Heart left ventricle (tissue), 13 donors: ENCODE measurements around the gene FILIP1.

Experiments used
- POLR2A ChIP-seq, 2 donors: fragments of 450-650 bp; IDR thresholded peaks; one replicate each; pipeline ENCODE4 v1.6.1; 2017; ENCODE audit warnings: antibody characterized with exemption in 2 of 2, mild to moderate bottlenecking in 2 of 2, moderate library complexity in 2 of 2
- TF ChIP-seq, protein P1 (sequence below), 12 donors: fragments of 200-600 bp; sonication (generic) in 4 of 12; IDR thresholded peaks; one replicate each; pipeline versions ENCODE4 v1.5.0 to v1.8.0; 2018 to 2022; ENCODE audit warnings: antibody characterized with exemption in 12 of 12, mild to moderate bottlenecking in 5 of 12
- donor health status: ischemic (EF 13 %, LVEDD 7.1; RV severe dilation, severe dysfunction).
- donor health status: DM: no; HTN: yes; CAD: no.
- donor health status: DM: no; HTN: no; CAD: no.
- donor health status: ischemic (EF 25% LVEDD 6.9; RV normal size, moderate dysfunction).
- donor health status: ischemic (EF 25% LVEDD 5.7; RV mildly dilated, moderate dysfunction).
- donor health status: ischemic (EF 35%, LVEDD 5.7; RV mildly dilated, moderate dysfunction).
- donor health status: nonischemic (EF 11% LVEDD 7.7; RV severe dilation, severe dysfunction).
- donor health status: DM: yes; HTN: yes; CAD: no.
- donor health status: PGD.
- donor health status: ischemic (EF 29% LVEDD 5.4; RV normal size, mild dysfunction).
- donor health status: nonischemic (EF 23%, LVEDD 6.1; RV moderate dilation, normal function).

DNA sequence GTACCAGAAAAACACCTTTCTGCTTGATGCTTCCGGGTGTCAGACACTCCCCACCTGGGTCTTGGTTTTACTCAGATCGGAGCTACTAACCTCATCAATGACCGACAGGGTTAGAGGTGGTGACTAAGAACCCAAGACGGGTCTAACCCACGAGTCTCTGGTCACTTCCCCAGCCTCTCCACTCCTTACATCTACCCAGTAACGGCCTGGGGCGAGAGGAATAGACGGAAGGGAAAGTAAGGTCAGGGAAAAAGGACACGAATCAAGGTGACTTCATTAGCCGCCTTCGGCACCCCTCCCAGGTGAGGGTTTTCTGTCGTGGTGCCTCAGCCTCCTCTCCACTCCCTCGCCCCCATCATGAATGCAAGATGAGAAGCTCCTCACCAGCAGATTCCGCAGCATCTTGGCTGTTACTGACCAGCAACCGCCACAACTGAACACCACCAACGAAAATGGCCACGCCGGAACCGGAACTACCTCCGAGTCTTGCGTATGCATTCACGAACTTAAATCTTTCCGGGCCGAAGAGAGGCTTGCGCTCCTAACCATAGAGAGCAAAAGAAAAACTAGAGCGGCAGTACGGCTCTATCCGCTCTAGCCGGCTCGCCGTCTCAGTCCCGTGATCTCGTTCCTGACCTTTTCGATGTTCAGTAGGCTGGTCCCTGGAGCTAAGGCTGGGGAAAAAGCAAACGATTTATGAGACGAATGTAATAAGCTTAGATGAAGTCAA lies 250.1 kb downstream of the FILIP1 start, which contains the start of gene COX7A2:
- TF ChIP-seq, protein P1, sequence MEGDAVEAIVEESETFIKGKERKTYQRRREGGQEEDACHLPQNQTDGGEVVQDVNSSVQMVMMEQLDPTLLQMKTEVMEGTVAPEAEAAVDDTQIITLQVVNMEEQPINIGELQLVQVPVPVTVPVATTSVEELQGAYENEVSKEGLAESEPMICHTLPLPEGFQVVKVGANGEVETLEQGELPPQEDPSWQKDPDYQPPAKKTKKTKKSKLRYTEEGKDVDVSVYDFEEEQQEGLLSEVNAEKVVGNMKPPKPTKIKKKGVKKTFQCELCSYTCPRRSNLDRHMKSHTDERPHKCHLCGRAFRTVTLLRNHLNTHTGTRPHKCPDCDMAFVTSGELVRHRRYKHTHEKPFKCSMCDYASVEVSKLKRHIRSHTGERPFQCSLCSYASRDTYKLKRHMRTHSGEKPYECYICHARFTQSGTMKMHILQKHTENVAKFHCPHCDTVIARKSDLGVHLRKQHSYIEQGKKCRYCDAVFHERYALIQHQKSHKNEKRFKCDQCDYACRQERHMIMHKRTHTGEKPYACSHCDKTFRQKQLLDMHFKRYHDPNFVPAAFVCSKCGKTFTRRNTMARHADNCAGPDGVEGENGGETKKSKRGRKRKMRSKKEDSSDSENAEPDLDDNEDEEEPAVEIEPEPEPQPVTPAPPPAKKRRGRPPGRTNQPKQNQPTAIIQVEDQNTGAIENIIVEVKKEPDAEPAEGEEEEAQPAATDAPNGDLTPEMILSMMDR (IDR thresholded peaks at IDR 0.05): peak in 1 of 12 donors; percentile 13
- peak in 1 of 2 donors; percentile 73 for TF ChIP-seq POLR2A (IDR thresholded peaks at IDR 0.05)
